HG02938 (cell line): ENCODE data around the gene DMRT2.

Experiments
- ATAC-seq: cut with Tn5 transposase; IDR thresholded peaks from one replicate; pipeline ENCODE4 v1.9.1; 2021; ENCODE audit warnings: mild to moderate bottlenecking, moderate library complexity; ENCODE audit not compliant: unreplicated experiment

The DMRT2 gene

GRCh38 chr9:1086517-1086916 is 36.4 kb downstream of the DMRT2 start:
- no peak for ATAC-seq

- ATAC-seq, result no peak
Observed at GRCh38 chr9:1087120-1087881, 37.1 kb downstream of the DMRT2 start.

DNA sequence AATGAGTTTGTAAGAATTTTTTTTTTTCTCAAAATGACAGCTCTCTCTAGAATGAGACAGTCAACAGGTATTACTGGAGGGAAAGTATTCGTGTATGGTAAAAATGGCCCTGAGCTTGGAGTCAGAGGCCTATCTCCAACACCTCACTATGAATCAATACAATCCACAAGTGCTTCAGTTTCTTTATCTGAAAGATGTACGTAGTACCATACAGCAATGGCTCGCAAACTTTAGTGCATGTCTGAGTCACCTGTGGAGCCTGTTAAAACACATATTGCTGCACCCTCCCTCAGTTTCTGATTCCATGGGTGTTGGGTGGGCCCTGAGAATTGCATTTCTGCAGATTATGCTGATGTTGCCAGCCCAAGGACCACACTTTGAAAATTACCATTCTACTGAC is 44.6 kb downstream of the DMRT2 start:
- ATAC-seq, result no peak

GRCh38 chr9:1096155-1096964 is 46.2 kb downstream of the DMRT2 start:
- ATAC-seq, result no peak

- no peak for ATAC-seq
Observed at GRCh38 chr9:1098551-1098950, 48.4 kb downstream of the DMRT2 start.

DNA sequence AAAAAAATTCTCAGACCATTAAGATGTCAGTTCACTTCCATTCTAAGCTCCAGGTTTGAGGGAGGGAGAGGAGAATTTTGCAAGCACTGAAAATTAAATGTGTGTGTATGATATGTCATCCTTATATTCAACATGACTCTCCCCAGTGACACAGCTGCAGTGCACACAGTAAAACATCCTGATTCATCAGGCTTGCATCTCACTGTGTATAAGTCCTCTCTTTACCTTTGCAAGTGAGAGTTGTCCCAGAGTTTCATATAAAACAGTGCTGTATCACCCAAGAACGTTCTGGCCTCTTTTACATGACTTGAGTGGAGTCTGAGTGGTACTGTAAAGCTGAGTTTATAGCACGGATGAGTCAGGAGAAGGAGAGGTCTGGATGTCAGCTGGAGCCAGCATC is 50.0 kb downstream of the DMRT2 start:
- no peak for ATAC-seq

DNA sequence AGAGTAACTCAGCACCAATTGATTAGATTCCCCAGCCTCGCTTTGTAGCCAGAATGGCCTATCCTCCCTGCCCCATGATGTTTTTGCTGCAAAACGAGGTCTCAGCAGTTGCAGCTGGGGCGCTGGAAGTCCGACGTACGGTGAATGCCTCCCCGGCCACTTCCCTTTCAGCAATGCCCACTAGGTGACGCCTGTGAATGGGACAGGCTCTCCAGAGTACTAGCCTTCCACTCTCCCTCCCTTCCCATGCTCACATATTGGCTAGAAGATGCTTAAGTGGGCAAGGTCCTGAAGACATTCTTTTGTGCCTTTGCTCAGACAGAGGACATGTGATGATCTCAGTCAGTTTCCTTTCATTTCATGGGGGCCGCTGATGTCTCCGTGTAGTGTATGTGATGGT is 50.8 kb downstream of the DMRT2 start:
- no peak for ATAC-seq

- ATAC-seq, result no peak
Observed at GRCh38 chr9:1101846-1102641, 51.9 kb downstream of the DMRT2 start.

DNA sequence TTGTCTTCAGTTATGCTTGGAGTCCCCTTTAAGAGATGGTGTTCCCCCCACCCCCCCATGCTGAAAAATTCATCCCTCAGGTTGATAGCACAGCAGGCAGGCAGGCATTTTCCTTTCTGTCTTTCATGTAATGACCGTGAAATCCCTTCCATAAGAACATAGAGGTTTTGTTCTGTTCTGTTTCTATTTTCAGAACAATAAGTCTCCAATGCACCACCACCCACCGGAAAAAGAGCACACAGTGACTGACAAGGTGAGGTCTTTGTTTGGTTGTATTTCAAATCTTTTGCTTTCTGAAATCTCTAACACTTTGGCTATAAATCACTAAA is 52.4 kb downstream of the DMRT2 start:
- ATAC-seq, result no peak
